WTC11 (cell line): ENCODE measurements around the gene TIMD4.

Experiments used
- GTF2I ChIP-seq: fragments of 250-450 bp; sonication (Bioruptor Pico); conservative IDR thresholded peaks from 2 replicates; pipeline ENCODE4 v1.4.0; 2021; ENCODE audit warnings: mild to moderate bottlenecking
- NFE2L1 ChIP-seq: sonication (generic); formaldehyde crosslinking; IDR thresholded peaks from 2 replicates; pipeline ENCODE4 v1.8.1; 2023; ENCODE audit warnings: missing genetic modification reagents
- SMAD4 ChIP-seq: sonication (generic); formaldehyde crosslinking; IDR thresholded peaks from 2 replicates; pipeline ENCODE4 v1.8.0; 2022; ENCODE audit warnings: mild to moderate bottlenecking, missing genetic modification reagents
- TF ChIP-seq, protein P1 (sequence below): fragments of 250-450 bp; sonication (Bioruptor Pico); IDR thresholded peaks from 2 replicates; pipeline ENCODE4 v2.1.2; 2022; ENCODE audit warnings: mild to moderate bottlenecking, moderate library complexity
- TF ChIP-seq, protein P2 (sequence below): fragments of 200-600 bp; IDR thresholded peaks from 2 replicates; pipeline ENCODE4 v1.8.0; 2022; ENCODE audit warnings: antibody characterized with exemption

DNA sequence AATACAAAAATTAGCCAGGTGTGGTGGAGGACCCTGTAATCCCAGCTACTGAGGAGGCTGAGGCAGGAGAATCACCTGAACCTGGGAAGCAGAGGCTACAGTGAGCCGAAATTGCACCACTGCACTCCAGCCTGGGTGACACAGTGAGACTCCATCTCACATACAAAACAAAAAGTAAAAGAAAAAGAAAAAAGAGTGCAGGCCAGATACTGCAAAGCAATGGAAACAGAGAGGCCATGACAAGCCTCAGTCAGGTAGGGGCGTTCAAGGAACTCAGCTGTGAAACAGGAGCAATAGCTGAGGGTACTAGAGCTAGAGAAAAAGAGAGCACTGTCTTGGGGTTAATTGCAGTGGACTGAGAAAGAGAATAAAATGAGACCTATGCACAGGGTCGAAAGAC lies 56.2 kb downstream of the TIMD4 start:
- TF ChIP-seq, protein P1, sequence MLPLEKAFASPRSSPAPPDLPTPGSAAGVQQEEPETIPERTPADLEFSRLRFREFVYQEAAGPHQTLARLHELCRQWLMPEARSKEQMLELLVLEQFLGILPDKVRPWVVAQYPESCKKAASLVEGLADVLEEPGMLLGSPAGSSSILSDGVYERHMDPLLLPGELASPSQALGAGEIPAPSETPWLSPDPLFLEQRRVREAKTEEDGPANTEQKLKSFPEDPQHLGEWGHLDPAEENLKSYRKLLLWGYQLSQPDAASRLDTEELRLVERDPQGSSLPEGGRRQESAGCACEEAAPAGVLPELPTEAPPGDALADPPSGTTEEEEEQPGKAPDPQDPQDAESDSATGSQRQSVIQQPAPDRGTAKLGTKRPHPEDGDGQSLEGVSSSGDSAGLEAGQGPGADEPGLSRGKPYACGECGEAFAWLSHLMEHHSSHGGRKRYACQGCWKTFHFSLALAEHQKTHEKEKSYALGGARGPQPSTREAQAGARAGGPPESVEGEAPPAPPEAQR (CRISPR knock-in tag), result no peak
- TF ChIP-seq, protein P2, sequence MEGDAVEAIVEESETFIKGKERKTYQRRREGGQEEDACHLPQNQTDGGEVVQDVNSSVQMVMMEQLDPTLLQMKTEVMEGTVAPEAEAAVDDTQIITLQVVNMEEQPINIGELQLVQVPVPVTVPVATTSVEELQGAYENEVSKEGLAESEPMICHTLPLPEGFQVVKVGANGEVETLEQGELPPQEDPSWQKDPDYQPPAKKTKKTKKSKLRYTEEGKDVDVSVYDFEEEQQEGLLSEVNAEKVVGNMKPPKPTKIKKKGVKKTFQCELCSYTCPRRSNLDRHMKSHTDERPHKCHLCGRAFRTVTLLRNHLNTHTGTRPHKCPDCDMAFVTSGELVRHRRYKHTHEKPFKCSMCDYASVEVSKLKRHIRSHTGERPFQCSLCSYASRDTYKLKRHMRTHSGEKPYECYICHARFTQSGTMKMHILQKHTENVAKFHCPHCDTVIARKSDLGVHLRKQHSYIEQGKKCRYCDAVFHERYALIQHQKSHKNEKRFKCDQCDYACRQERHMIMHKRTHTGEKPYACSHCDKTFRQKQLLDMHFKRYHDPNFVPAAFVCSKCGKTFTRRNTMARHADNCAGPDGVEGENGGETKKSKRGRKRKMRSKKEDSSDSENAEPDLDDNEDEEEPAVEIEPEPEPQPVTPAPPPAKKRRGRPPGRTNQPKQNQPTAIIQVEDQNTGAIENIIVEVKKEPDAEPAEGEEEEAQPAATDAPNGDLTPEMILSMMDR, result no peak
- TF ChIP-seq NFE2L1 (CRISPR knock-in tag) (no peak), GTF2I (CRISPR knock-in tag) (no peak), SMAD4 (CRISPR knock-in tag) (no peak)
